Gastrocnemius medialis (tissue), 4 donors: Measurements from ENCODE around the gene GIT1. TPM values are rescaled to one million over a fixed set of nuclear protein-coding genes. Genes with fewer than 3 reads are reported as not detected.

ENCODE experiments used
- ATAC-seq, 2 donors: fragments of 150-250 bp; one replicate each; pipeline ENCODE4 v1.9.1; 2016
- DNase-seq, 2 donors: peaks; one replicate each; pipeline ENCODE4 v3.0.0-alpha.2; 2019
- H3K27ac ChIP-seq, 4 donors: fragments of 200-600 bp; sonication (generic); 1 replicate in 1 of 4; 2 replicates in 3 of 4; pipeline ENCODE4 v1.5.1; 2016 to 2018; ENCODE audit warnings: mild to moderate bottlenecking in 2 of 4, moderate library complexity in 1 of 4
- H3K27me3 ChIP-seq, 3 donors: fragments of 200-600 bp; sonication (generic) in 2 of 3; 1 replicate in 1 of 3; 2 replicates in 2 of 3; pipeline versions ENCODE4 v1.5.1 to v1.6.0; 2016 to 2019; ENCODE audit warnings: mild to moderate bottlenecking in 1 of 3, moderate library complexity in 1 of 3
- H3K36me3 ChIP-seq, 2 donors: fragments of 200-600 bp; sonication (generic) in 1 of 2; one replicate each; pipeline ENCODE4 v1.5.1; 2017 to 2018
- H3K4me1 ChIP-seq, 2 donors: fragments of 200-600 bp; sonication (generic) in 1 of 2; one replicate each; pipeline ENCODE4 v1.5.1; 2016 to 2017; ENCODE audit warnings: mild to moderate bottlenecking in 2 of 2
- H3K4me3 ChIP-seq, 4 donors: fragments of 200-600 bp; sonication (generic) in 3 of 4; 1 replicate in 1 of 4; 2 replicates in 3 of 4; pipeline ENCODE4 v1.5.1; 2016 to 2019; ENCODE audit warnings: mild to moderate bottlenecking in 2 of 4
- H3K9me3 ChIP-seq, 3 donors: fragments of 200-600 bp; sonication (generic) in 2 of 3; 1 replicate in 1 of 3; 2 replicates in 2 of 3; pipeline ENCODE4 v1.5.1; 2016 to 2019
- CTCF ChIP-seq, 5 experiments: fragments of 450-650 bp in 3 of 5; fragments of 200-600 bp in 2 of 5; sonication (generic) in 2 of 5; IDR thresholded peaks in 4 of 5; conservative IDR thresholded peaks in 1 of 5; 1 replicate in 4 of 5; 2 replicates in 1 of 5; pipeline ENCODE4 v1.5.1; 2016 to 2019; ENCODE audit warnings: antibody characterized with exemption in 5 of 5, mild to moderate bottlenecking in 3 of 5, moderate library complexity in 3 of 5
- POLR2A ChIP-seq, 2 donors: fragments of 450-650 bp; IDR thresholded peaks; one replicate each; pipeline ENCODE4 v1.6.1; 2017; ENCODE audit warnings: antibody characterized with exemption in 2 of 2, mild to moderate bottlenecking in 2 of 2, moderate library complexity in 2 of 2
- in situ Hi-C, 4 donors: fragments of 200-750 bp; cut with MboI; loops; one replicate each; pipeline versions ENCODE4 v1.15.0 to v1.8.0; 2017; ENCODE audit warnings: low sequenced_read_pairs in 4 of 4
- intact Hi-C: fragments of 100-400 bp; cut with DNase I; formaldehyde crosslinking; loops from one replicate; pipeline ENCODE4 v1.15.1; 2023; ENCODE audit warnings: low total_unique reads
- total RNA-seq, 4 donors: library from RNA; depleted of rRNA; stranded (reverse); fragments of >200 nt; gene quantifications; one replicate each; pipeline versions ENCODE4 v1.1.0 to v1.2.3, GENCODE V29; 2016

Gene GIT1
- total RNA-seq, 4 donors from 2014 or later: 30.2 to 62.2 (median 41.1) TPM

GRCh38 chr17:29612404-29613280 lies 23.2 kb upstream of the GIT1 start:
- H3K9me3 ChIP-seq: no peaks in the 10 kb centered on the region
- TF ChIP-seq CTCF (IDR thresholded peaks at IDR 0.05 in 4 of 5, conservative IDR thresholded peaks at IDR 0.05 in 1 of 5): no peak
- no peak for TF ChIP-seq POLR2A (IDR thresholded peaks at IDR 0.05)
- peaks cover 0 to 4% of the 10 kb centered on the region in 2 donors for H3K36me3 ChIP-seq
- peaks cover 40 to 48% of the 10 kb centered on the region in 2 donors for H3K4me1 ChIP-seq
- intact Hi-C loops (loop anchor here (1.0 to 2.0 kb wide), 2 partner anchors 22 to 32 kb away; no protein-coding TSS in a partner anchor), in situ Hi-C loops (loop anchor here in 3 of 4 donors (25.0 kb wide), 2 partner anchors 300 to 325 kb away; partner anchors contain the start of genes EFCAB5 (in 2 of the 3) and SSH2 (in 2 of the 3))
- peak overlapping the region; percentile 98 to 100 (median 99) for H3K27ac ChIP-seq
- DNase-seq: peak in 1 of 2 donors; percentile 1
- peak; percentile 1 for ATAC-seq
- no peaks in the 10 kb centered on the region for H3K27me3 ChIP-seq
- peak overlapping the region in 3 of 4 donors; percentile 20 to 54 (median 44) for H3K4me3 ChIP-seq

- intact Hi-C loops: loop anchor here (2.0 kb wide), 1 partner anchor 21 kb away; no protein-coding TSS in a partner anchor
- TF ChIP-seq CTCF (IDR thresholded peaks at IDR 0.05 in 4 of 5, conservative IDR thresholded peaks at IDR 0.05 in 1 of 5) (no peak), POLR2A (IDR thresholded peaks at IDR 0.05) (no peak)
- peaks cover 0 to 4% of the 10 kb centered on the region in 2 donors for H3K36me3 ChIP-seq
Observed at GRCh38 chr17:29612094-29612403, 22.6 kb upstream of the GIT1 start.

GRCh38 chr17:29611351-29612093 lies 22.1 kb upstream of the GIT1 start:
- intact Hi-C loops (loop anchor here (2.0 kb wide), 1 partner anchor 21 kb away; no protein-coding TSS in a partner anchor), in situ Hi-C loops (loop anchor here in 3 of 4 donors (25.0 kb wide), 2 partner anchors 301 to 326 kb away; partner anchors contain the start of genes EFCAB5 (in 2 of the 3) and SSH2 (in 2 of the 3))
- H3K27ac ChIP-seq: no peak overlapping the region
- peaks cover 29 to 37% of the 10 kb centered on the region in 2 donors for H3K4me1 ChIP-seq
- H3K9me3 ChIP-seq: no peaks in the 10 kb centered on the region
- DNase-seq: no peak
- no peak overlapping the region for H3K4me3 ChIP-seq
- H3K36me3 ChIP-seq: peaks cover 0 to 4% of the 10 kb centered on the region in 2 donors
- TF ChIP-seq CTCF (IDR thresholded peaks at IDR 0.05 in 4 of 5, conservative IDR thresholded peaks at IDR 0.05 in 1 of 5) (no peak), POLR2A (IDR thresholded peaks at IDR 0.05) (no peak)
- no peaks in the 10 kb centered on the region for H3K27me3 ChIP-seq
- no peak for ATAC-seq

More at GRCh38 chr17:29612094-29612403, 22.6 kb upstream of the GIT1 start:
- no peak for DNase-seq
- in situ Hi-C loops: loop anchor here in 3 of 4 donors (25.0 kb wide), 2 partner anchors 300 to 325 kb away; partner anchors contain the start of genes EFCAB5 (in 2 of the 3) and SSH2 (in 2 of the 3)
- Histone ChIP-seq H3K4me1 (peaks cover 34 to 42% of the 10 kb centered on the region in 2 donors), H3K4me3 (no peak overlapping the region), H3K27ac (no peak overlapping the region), H3K27me3 (no peaks in the 10 kb centered on the region), H3K9me3 (no peaks in the 10 kb centered on the region)
- ATAC-seq: no peak

GRCh38 chr17:29610395-29610794 lies 20.9 kb upstream of the GIT1 start:
- Histone ChIP-seq H3K9me3 (no peaks in the 10 kb centered on the region), H3K36me3 (no peaks in the 10 kb centered on the region), H3K4me3 (no peak overlapping the region), H3K4me1 (peaks cover 20 to 26% of the 10 kb centered on the region in 2 donors), H3K27me3 (no peaks in the 10 kb centered on the region), H3K27ac (no peak overlapping the region)
- ATAC-seq (no peak), DNase-seq (no peak)
- intact Hi-C loops: no loop called here
- in situ Hi-C loops: loop anchor here in 3 of 4 donors (25.0 kb wide), 2 partner anchors 302 to 327 kb away; partner anchors contain the start of genes EFCAB5 (in 2 of the 3) and SSH2 (in 2 of the 3)
- no peak for TF ChIP-seq POLR2A (IDR thresholded peaks at IDR 0.05)
- no peak for TF ChIP-seq CTCF (IDR thresholded peaks at IDR 0.05 in 4 of 5, conservative IDR thresholded peaks at IDR 0.05 in 1 of 5)
